Liver (tissue), 3 donors: ENCODE results near the gene SLC8A1.

ENCODE experiments used
- EGR1 ChIP-seq, 2 donors: IDR thresholded peaks; 2 replicates each; pipeline ENCODE4 v1.6.1; 2016 to 2018; ENCODE audit warnings: antibody characterized with exemption in 2 of 2, low read depth in 2 of 2
- MAX ChIP-seq: IDR thresholded peaks from 2 replicates; pipeline ENCODE4 v1.6.1; 2016; ENCODE audit warnings: antibody characterized with exemption
- NR2F2 ChIP-seq: IDR thresholded peaks from 2 replicates; pipeline ENCODE4 v1.6.1; 2016; ENCODE audit warnings: antibody characterized with exemption
- RAD21 ChIP-seq, 2 donors: IDR thresholded peaks; 2 replicates each; pipeline ENCODE4 v1.6.1; 2016; ENCODE audit warnings: antibody characterized with exemption in 2 of 2, mild to moderate bottlenecking in 2 of 2
- YY1 ChIP-seq: IDR thresholded peaks from 2 replicates; pipeline ENCODE4 v1.6.1; 2016; ENCODE audit warnings: antibody characterized with exemption, mild to moderate bottlenecking
- TF ChIP-seq, protein P1 (sequence below): fragments of 150-350 bp; IDR thresholded peaks from 2 replicates; pipeline ENCODE4 v1.5.1; 2017; ENCODE audit warnings: improper control_type of control experiment, low read depth, low read length; ENCODE audit not compliant: missing input control
- TF ChIP-seq, protein P2 (sequence below): IDR thresholded peaks from 2 replicates; pipeline ENCODE4 v1.6.1; 2016; ENCODE audit warnings: antibody characterized with exemption, mild to moderate bottlenecking
- donor health status: healthy.
- donor health status: healthy.

DNA sequence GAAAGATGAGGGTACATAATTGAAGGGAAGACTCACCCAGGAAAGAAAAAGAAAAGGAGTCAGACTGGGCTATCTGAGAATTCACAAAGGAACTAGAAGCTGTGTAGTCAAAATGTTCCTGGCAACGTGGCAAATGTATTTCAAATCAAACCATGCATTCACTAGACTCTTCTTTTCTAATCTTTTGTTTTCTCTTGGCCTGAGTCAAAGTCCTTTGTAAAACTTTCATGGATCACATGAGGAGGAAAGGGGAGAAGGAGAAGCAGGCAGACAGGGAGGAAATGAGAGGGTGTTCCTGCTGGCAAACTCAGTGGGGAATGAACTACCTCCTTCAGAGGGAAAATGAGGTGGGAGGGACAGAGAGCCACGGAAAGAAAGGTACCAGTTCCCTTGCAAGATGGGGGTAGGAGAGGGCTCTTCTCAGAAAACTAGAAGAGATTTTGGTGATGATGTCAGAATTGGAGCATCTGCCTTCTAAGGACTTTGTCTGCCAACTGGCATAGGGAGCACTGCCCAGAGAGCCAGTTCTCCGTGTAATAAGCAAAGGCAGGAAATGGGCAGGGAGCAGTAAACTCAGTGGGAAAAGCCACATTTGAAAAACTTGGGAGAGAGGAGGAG is 51.4 kb downstream of the SLC8A1 start:
- TF ChIP-seq, protein P1, sequence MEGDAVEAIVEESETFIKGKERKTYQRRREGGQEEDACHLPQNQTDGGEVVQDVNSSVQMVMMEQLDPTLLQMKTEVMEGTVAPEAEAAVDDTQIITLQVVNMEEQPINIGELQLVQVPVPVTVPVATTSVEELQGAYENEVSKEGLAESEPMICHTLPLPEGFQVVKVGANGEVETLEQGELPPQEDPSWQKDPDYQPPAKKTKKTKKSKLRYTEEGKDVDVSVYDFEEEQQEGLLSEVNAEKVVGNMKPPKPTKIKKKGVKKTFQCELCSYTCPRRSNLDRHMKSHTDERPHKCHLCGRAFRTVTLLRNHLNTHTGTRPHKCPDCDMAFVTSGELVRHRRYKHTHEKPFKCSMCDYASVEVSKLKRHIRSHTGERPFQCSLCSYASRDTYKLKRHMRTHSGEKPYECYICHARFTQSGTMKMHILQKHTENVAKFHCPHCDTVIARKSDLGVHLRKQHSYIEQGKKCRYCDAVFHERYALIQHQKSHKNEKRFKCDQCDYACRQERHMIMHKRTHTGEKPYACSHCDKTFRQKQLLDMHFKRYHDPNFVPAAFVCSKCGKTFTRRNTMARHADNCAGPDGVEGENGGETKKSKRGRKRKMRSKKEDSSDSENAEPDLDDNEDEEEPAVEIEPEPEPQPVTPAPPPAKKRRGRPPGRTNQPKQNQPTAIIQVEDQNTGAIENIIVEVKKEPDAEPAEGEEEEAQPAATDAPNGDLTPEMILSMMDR = no peak
- TF ChIP-seq NR2F2 (no peak), MAX (no peak), EGR1 (IDR thresholded peaks at IDR 0.05; ENCODE audit: low read depth in 2 of 2) (no peak), YY1 (no peak), RAD21 (IDR thresholded peaks at IDR 0.05) (no peak)
- TF ChIP-seq, protein P2, sequence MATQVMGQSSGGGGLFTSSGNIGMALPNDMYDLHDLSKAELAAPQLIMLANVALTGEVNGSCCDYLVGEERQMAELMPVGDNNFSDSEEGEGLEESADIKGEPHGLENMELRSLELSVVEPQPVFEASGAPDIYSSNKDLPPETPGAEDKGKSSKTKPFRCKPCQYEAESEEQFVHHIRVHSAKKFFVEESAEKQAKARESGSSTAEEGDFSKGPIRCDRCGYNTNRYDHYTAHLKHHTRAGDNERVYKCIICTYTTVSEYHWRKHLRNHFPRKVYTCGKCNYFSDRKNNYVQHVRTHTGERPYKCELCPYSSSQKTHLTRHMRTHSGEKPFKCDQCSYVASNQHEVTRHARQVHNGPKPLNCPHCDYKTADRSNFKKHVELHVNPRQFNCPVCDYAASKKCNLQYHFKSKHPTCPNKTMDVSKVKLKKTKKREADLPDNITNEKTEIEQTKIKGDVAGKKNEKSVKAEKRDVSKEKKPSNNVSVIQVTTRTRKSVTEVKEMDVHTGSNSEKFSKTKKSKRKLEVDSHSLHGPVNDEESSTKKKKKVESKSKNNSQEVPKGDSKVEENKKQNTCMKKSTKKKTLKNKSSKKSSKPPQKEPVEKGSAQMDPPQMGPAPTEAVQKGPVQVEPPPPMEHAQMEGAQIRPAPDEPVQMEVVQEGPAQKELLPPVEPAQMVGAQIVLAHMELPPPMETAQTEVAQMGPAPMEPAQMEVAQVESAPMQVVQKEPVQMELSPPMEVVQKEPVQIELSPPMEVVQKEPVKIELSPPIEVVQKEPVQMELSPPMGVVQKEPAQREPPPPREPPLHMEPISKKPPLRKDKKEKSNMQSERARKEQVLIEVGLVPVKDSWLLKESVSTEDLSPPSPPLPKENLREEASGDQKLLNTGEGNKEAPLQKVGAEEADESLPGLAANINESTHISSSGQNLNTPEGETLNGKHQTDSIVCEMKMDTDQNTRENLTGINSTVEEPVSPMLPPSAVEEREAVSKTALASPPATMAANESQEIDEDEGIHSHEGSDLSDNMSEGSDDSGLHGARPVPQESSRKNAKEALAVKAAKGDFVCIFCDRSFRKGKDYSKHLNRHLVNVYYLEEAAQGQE = no peak
